Neural progenitor cell (in vitro differentiated cells): ENCODE results near the gene LTBP2. TPM values are rescaled to one million over a fixed set of nuclear protein-coding genes. Genes with fewer than 3 reads are reported as not detected.

Source experiments
- DNase-seq: peaks from one replicate; pipeline ENCODE4 v3.0.0-alpha.2; 2016; ENCODE audit warnings: low spot score
- H2AFZ ChIP-seq: fragments of 200-600 bp; sonication (generic); replicated peaks from 2 replicates; pipeline ENCODE4 v1.6.1; 2016; ENCODE audit warnings: antibody characterized with exemption
- H3F3A ChIP-seq: fragments of 200-600 bp; sonication (generic); 2 replicates; pipeline ENCODE4 v1.6.1; 2016; ENCODE audit warnings: antibody characterized with exemption, low read depth
- H3K27ac ChIP-seq: fragments of 200-600 bp; sonication (generic); 2 replicates; pipeline ENCODE4 v1.5.1; 2016; ENCODE audit warnings: mild to moderate bottlenecking
- H3K27me3 ChIP-seq: fragments of 200-600 bp; sonication (generic); 2 replicates; pipeline ENCODE4 v1.6.1; 2016; ENCODE audit warnings: mild to moderate bottlenecking, moderate library complexity
- H3K36me3 ChIP-seq: fragments of 200-600 bp; sonication (generic); 2 replicates; pipeline ENCODE4 v1.5.1; 2016
- H3K4me1 ChIP-seq: fragments of 200-600 bp; sonication (generic); 2 replicates; pipeline ENCODE4 v1.6.1; 2016; ENCODE audit warnings: mixed run types
- H3K4me2 ChIP-seq: fragments of 200-600 bp; sonication (generic); 2 replicates; pipeline ENCODE4 v1.6.1; 2016
- H3K4me3 ChIP-seq: fragments of 200-600 bp; sonication (generic); 2 replicates; pipeline ENCODE4 v1.5.1; 2016
- H3K79me2 ChIP-seq: fragments of 200-600 bp; sonication (generic); 2 replicates; pipeline ENCODE4 v1.6.1; 2016; ENCODE audit warnings: low read depth
- H3K9ac ChIP-seq: fragments of 200-600 bp; sonication (generic); 2 replicates; pipeline ENCODE4 v1.6.1; 2016
- H3K9me3 ChIP-seq: fragments of 200-600 bp; sonication (generic); 2 replicates; pipeline ENCODE4 v1.5.1; 2016; ENCODE audit warnings: low read depth
- H4K20me1 ChIP-seq: fragments of 200-600 bp; sonication (generic); 2 replicates; pipeline ENCODE4 v1.6.1; 2016; ENCODE audit warnings: low read depth
- H3K27ac Mint-ChIP-seq: 3 replicates; pipeline ENCODE4 v1.8.0; 2021; ENCODE audit warnings: mixed read lengths
- H3K27me3 Mint-ChIP-seq: 2 replicates; pipeline ENCODE4 v1.8.0; 2022; ENCODE audit warnings: low read depth, mild to moderate bottlenecking, inconsistent platforms, moderate library complexity, mixed read lengths; ENCODE audit not compliant: insufficient read depth
- H3K36me3 Mint-ChIP-seq: 3 replicates; pipeline ENCODE4 v1.8.0; 2021; ENCODE audit warnings: mixed read lengths
- H3K4me1 Mint-ChIP-seq: 3 replicates; pipeline ENCODE4 v1.8.0; 2021; ENCODE audit warnings: mixed read lengths
- H3K4me3 Mint-ChIP-seq: 3 replicates; pipeline ENCODE4 v1.8.0; 2021; ENCODE audit warnings: mild to moderate bottlenecking, moderate library complexity, mixed read lengths
- H3K9me3 Mint-ChIP-seq: 3 replicates; pipeline ENCODE4 v1.8.0; 2020; ENCODE audit warnings: mixed read lengths
- EZH2 ChIP-seq: fragments of 200-600 bp; sonication (generic); IDR thresholded peaks from 2 replicates; pipeline ENCODE4 v1.6.1; 2017; ENCODE audit warnings: antibody characterized with exemption, mild to moderate bottlenecking, moderate library complexity
- EZH2phosphoT487 ChIP-seq: fragments of 200-600 bp; sonication (generic); IDR thresholded peaks from 2 replicates; pipeline ENCODE4 v1.6.1; 2017; ENCODE audit warnings: antibody characterized with exemption
- total RNA-seq: library from RNA; depleted of rRNA; stranded (reverse); fragments of >200 nt; gene quantifications from 2 replicates; pipeline ENCODE4 v1.2.3, GENCODE V29; 2015; ENCODE audit warnings: low replicate concordance
- TF ChIP-seq, protein P1 (sequence below): fragments of 200-600 bp; sonication (generic); IDR thresholded peaks from 2 replicates; pipeline ENCODE4 v1.5.1; 2017; ENCODE audit warnings: antibody characterized with exemption, mild to moderate bottlenecking

Gene LTBP2
- total RNA-seq, 1 donor from 2014 or later, result 0.43 TPM

- H3K27me3 Mint-ChIP-seq, result peaks cover 5% of the 10 kb centered on the region
- H3K4me3 ChIP-seq, result no peak overlapping the region
- no peaks in the 10 kb centered on the region for H3K9me3 Mint-ChIP-seq
- no peaks in the 10 kb centered on the region for H3K4me1 ChIP-seq
- H3K36me3 ChIP-seq, result no peaks in the 10 kb centered on the region
- H3K4me2 ChIP-seq, result no peak overlapping the region
- TF ChIP-seq EZH2phosphoT487 (no peak), EZH2 (no peak)
- TF ChIP-seq, protein P1, sequence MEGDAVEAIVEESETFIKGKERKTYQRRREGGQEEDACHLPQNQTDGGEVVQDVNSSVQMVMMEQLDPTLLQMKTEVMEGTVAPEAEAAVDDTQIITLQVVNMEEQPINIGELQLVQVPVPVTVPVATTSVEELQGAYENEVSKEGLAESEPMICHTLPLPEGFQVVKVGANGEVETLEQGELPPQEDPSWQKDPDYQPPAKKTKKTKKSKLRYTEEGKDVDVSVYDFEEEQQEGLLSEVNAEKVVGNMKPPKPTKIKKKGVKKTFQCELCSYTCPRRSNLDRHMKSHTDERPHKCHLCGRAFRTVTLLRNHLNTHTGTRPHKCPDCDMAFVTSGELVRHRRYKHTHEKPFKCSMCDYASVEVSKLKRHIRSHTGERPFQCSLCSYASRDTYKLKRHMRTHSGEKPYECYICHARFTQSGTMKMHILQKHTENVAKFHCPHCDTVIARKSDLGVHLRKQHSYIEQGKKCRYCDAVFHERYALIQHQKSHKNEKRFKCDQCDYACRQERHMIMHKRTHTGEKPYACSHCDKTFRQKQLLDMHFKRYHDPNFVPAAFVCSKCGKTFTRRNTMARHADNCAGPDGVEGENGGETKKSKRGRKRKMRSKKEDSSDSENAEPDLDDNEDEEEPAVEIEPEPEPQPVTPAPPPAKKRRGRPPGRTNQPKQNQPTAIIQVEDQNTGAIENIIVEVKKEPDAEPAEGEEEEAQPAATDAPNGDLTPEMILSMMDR, result no peak
- no peaks in the 10 kb centered on the region for H3K79me2 ChIP-seq
- DNase-seq, result no peak
- no peak overlapping the region for H2AFZ ChIP-seq
- H3K9me3 ChIP-seq, result no peaks in the 10 kb centered on the region
- H3F3A ChIP-seq, result no peaks in the 10 kb centered on the region
- no peaks in the 10 kb centered on the region for H3K36me3 Mint-ChIP-seq
- H3K27ac Mint-ChIP-seq, result peak overlapping the region; percentile 81
- H3K9ac ChIP-seq, result no peak overlapping the region
- no peak overlapping the region for H3K4me3 Mint-ChIP-seq
- H3K4me1 Mint-ChIP-seq, result peaks cover 8% of the 10 kb centered on the region
- no peak overlapping the region for H3K27ac ChIP-seq
- H4K20me1 ChIP-seq, result no peaks in the 10 kb centered on the region
- H3K27me3 ChIP-seq, result no peaks in the 10 kb centered on the region
Observed at GRCh38 chr14:74594606-74595005, 17.4 kb downstream of the LTBP2 start.

DNA sequence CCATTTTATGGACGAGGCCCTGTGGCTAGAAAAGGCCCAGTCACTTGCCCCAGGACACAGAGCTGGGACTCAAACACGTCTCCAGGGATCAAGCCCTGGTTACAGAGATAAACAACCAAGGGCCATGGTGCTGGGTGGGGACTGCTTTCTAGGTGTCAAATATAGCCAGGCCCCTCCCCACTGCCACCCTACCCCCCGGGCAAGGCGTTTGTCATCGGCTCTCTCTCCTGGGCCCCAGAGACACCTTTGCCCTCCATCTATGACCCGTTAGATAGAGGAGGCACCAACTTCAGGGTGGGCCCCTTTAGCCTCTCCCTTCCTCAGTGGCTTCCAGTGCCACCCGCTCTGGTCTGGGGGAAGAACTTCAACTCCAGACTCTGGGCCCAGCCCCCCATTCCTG is 18.0 kb downstream of the LTBP2 start:
- Histone ChIP-seq H4K20me1 (no peaks in the 10 kb centered on the region), H3F3A (no peaks in the 10 kb centered on the region), H3K27ac (no peak overlapping the region), H3K4me2 (no peak overlapping the region), H3K9me3 (no peaks in the 10 kb centered on the region), H3K4me1 (no peaks in the 10 kb centered on the region), H3K79me2 (no peaks in the 10 kb centered on the region), H3K9ac (no peak overlapping the region), H3K36me3 (no peaks in the 10 kb centered on the region), H2AFZ (no peak overlapping the region), H3K27me3 (no peaks in the 10 kb centered on the region), H3K4me3 (no peak overlapping the region)
- no peak for DNase-seq
- no peaks in the 10 kb centered on the region for H3K9me3 Mint-ChIP-seq
- H3K4me3 Mint-ChIP-seq, result no peak overlapping the region
- H3K27me3 Mint-ChIP-seq, result peaks cover 6% of the 10 kb centered on the region
- no peaks in the 10 kb centered on the region for H3K36me3 Mint-ChIP-seq
- no peak overlapping the region for H3K27ac Mint-ChIP-seq
- H3K4me1 Mint-ChIP-seq, result peaks cover 8% of the 10 kb centered on the region
- no peak for TF ChIP-seq EZH2phosphoT487
- TF ChIP-seq, protein P1, result no peak
- no peak for TF ChIP-seq EZH2

GRCh38 chr14:74593241-74593953 is 18.6 kb downstream of the LTBP2 start:
- DNase-seq, result no peak
- Histone ChIP-seq H3K27me3 (no peaks in the 10 kb centered on the region), H3K36me3 (no peaks in the 10 kb centered on the region), H2AFZ (no peak overlapping the region), H3K4me2 (no peak overlapping the region), H3K79me2 (no peaks in the 10 kb centered on the region), H3K4me1 (no peaks in the 10 kb centered on the region), H4K20me1 (no peaks in the 10 kb centered on the region), H3K9ac (no peak overlapping the region), H3K4me3 (no peak overlapping the region), H3F3A (no peaks in the 10 kb centered on the region), H3K27ac (no peak overlapping the region), H3K9me3 (no peaks in the 10 kb centered on the region)
- peak overlapping the region; percentile 79 for H3K27ac Mint-ChIP-seq
- H3K4me3 Mint-ChIP-seq, result no peak overlapping the region
- no peaks in the 10 kb centered on the region for H3K36me3 Mint-ChIP-seq
- TF ChIP-seq EZH2 (no peak), EZH2phosphoT487 (no peak)
- TF ChIP-seq, protein P1, result no peak
- no peaks in the 10 kb centered on the region for H3K9me3 Mint-ChIP-seq
- H3K4me1 Mint-ChIP-seq, result peaks cover 8% of the 10 kb centered on the region
- peaks cover 7% of the 10 kb centered on the region for H3K27me3 Mint-ChIP-seq
